Activated CD4-positive, alpha-beta T cell treated with anti-CD3 and anti-CD28 coated beads, Interleukin-10, Interleukin-2, amounts not matched to agents 100 ng/mL and 50 ng/mL, durations not matched to agents 16 hours and 8 hours (primary cell): ENCODE data around the gene HS3ST4.
"Not testable (repeated sequence)": the region's sequence is repeated elsewhere in the genome, so short reads cannot be mapped to it uniquely, and the experiment has no call there.

Source experiments
- DNase-seq: peaks from one replicate; pipeline ENCODE4 v3.0.0-alpha.2; 2020

The HS3ST4 gene

GRCh38 chr16:25734430-25735385 lies 42.9 kb downstream of the HS3ST4 start:
- no peak for DNase-seq

- DNase-seq, result no peak
These were observed 43.9 kb downstream of the HS3ST4 start for GRCh38 chr16:25735645-25736044.

GRCh38 chr16:25747160-25747758 lies 55.5 kb downstream of the HS3ST4 start:
- DNase-seq, result no peak

GRCh38 chr16:25748092-25748654 lies 56.4 kb downstream of the HS3ST4 start:
- no peak for DNase-seq

GRCh38 chr16:25750488-25751216 lies 58.9 kb downstream of the HS3ST4 start:
- no peak for DNase-seq

GRCh38 chr16:25751230-25751835 lies 59.6 kb downstream of the HS3ST4 start:
- DNase-seq, result no peak

GRCh38 chr16:25764466-25764865 lies 72.7 kb downstream of the HS3ST4 start:
- no peak for DNase-seq

- DNase-seq, result no peak
These were observed 79.5 kb downstream of the HS3ST4 start for GRCh38 chr16:25771216-25771615.

GRCh38 chr16:25771812-25772568 lies 80.2 kb downstream of the HS3ST4 start:
- DNase-seq, result no peak

GRCh38 chr16:25776214-25776613 lies 84.5 kb downstream of the HS3ST4 start:
- DNase-seq, result not testable (repeated sequence)

GRCh38 chr16:25783226-25783625 lies 91.5 kb downstream of the HS3ST4 start:
- DNase-seq, result no peak

GRCh38 chr16:25785361-25785760 lies 93.6 kb downstream of the HS3ST4 start:
- DNase-seq, result no peak

- DNase-seq, result no peak
These were observed 95.0 kb downstream of the HS3ST4 start for GRCh38 chr16:25786748-25787147.

GRCh38 chr16:25788637-25789036 lies 96.9 kb downstream of the HS3ST4 start:
- DNase-seq, result no peak

- peak; percentile 1 for DNase-seq
These were observed 104.5 kb downstream of the HS3ST4 start for GRCh38 chr16:25796239-25796638.

- no peak for DNase-seq
These were observed 106.3 kb downstream of the HS3ST4 start for GRCh38 chr16:25798065-25798464.

GRCh38 chr16:25799816-25800215 lies 108.1 kb downstream of the HS3ST4 start:
- DNase-seq, result no peak

GRCh38 chr16:25812215-25812614 lies 120.5 kb downstream of the HS3ST4 start:
- DNase-seq, result no peak

GRCh38 chr16:25817295-25817694 lies 125.5 kb downstream of the HS3ST4 start:
- no peak for DNase-seq

- no peak for DNase-seq
These were observed 126.1 kb downstream of the HS3ST4 start for GRCh38 chr16:25817876-25818275.

- DNase-seq, result no peak
These were observed 132.1 kb downstream of the HS3ST4 start for GRCh38 chr16:25823891-25824290.

GRCh38 chr16:25827709-25828108 lies 135.9 kb downstream of the HS3ST4 start:
- no peak for DNase-seq
